Middle frontal gyrus (tissue), 1 donor: Measurements from ENCODE around the gene SLC8A2.
"Not testable (repeated sequence)": the region's sequence is repeated elsewhere in the genome, so short reads cannot be mapped to it uniquely, and the experiment has no call there.

Experiments
- DNase-seq: peaks from one replicate; pipeline ENCODE4 v3.0.0-alpha.2; 2015; ENCODE audit warnings: low spot score; ENCODE audit errors: extremely low spot score

Gene SLC8A2

DNA sequence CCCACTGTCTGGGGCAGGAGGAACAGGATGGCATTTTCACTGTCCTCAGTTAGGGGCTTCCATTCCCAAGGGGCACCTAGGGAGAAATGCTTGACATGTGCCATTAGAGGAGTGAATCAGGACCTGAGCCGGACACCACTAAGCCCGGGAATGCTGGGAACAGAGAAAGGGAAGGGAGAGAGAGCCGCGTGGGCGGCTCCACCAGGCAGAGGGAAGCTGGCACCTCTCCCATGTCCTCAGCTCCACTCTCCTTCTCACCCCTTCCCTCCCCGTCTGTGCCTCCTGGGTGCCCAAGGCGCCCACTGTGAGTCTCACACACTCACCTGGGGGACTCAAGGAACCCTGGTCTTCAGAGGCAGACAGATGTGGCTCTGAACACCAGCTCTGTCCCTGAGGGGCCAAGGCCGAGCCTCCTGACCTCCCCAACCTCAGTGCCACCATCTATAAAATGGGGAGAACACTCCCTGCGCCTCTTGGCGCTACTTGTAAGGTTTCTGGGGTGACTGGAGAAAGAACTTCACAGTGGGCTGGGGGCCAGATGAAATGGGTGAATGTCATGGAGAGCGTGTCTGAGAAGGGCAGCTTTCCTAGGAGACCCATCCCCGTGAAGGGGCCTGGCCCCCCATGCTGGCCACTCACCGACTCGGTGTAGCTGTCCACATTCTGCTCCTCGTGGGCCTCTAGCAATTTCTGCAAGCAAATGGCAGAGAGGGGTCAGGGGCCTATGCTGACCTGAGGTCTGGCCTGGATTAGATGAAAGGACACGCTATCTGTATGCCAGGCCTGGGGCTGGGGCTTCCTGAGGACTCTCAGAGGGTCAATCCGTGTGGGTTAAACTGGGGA, 17.6 kb upstream of the SLC8A2 start:
- DNase-seq, result no peak

DNA sequence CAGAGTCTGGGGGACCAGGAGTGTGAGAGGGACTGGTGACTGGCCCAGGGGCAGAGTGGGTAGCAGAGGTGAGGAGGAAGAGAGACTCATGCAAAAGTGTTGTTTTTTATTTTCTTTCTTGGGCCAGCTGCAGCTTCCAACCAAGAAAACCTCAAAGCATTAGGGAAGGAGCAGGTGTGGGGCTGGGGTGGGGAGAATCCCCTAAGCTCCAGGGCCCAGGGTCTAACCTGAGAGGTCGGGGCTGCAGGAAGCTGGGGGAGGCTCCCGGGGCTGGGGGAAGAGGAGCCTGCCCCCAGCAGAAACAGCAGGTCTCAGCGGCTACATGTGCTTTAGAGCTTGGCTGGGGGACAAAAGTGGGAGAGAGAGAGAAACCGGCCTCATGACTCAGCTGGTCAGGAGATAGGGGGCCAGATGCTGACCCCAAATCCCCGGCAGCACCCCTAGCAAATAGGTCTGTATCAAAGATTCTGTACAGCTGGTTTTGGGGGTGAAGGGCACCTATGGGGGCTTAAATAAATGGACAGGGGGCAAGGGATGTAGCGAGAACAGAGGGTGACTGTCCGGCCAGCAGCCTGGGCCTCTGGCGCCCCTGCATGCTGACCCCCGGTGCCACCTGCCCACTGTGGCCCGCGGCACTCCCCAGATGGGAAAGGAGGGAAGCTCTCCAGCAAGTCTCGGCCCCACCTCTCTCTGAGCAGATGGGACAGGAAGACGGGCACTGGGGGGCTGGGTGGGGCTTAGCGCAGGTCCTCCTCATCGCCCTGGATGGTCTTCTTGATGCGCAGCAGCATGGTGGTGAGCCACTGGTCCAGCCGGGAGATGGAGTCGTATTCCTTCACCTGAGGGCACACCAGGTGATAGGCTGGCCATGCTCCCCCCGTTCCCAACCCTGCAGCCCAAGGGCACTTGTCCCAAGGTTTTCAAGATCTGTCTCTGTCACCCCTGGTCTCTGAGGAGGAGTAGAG, 16.1 kb upstream of the SLC8A2 start:
- DNase-seq, result no peak

DNA sequence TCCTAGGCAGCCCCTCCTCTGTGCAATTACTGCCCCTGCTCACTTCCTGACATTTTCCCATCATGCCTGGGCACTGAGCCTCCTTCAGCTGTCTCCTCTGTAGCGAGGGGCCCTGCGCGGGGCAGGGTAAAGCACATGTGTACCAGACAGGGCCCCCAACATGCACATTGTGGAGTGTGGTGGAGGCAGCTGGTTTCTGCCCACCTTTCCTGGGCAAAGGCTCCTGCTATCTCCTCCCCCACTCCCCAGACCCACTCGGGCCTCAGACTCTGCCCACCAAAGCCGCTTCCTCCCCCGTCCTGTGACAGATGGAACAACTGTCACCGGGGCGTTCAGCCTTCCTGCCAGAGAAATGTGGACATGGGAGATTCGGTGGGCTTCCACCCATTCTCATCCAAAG, 15.2 kb upstream of the SLC8A2 start:
- no peak for DNase-seq

DNA sequence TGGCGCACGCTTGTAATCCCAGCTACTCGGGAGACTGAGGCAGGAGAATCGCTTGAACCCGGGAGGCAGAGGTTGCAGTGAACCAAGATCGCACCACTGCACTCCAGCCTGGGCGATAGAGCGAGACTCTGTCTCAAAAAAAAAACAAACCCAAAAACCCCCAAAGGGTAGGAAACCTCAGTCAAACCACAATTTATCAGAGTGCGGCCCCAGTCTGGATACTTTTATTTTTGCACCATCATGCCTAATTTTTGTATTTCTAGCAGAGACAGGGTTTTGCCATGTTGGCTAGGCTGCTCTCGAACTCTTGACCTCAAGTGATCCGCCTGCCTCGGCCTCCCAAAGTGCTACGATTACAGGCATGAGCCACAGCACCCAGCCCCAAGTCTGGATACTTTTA, 14.5 kb upstream of the SLC8A2 start:
- DNase-seq, result not testable (repeated sequence)

DNA sequence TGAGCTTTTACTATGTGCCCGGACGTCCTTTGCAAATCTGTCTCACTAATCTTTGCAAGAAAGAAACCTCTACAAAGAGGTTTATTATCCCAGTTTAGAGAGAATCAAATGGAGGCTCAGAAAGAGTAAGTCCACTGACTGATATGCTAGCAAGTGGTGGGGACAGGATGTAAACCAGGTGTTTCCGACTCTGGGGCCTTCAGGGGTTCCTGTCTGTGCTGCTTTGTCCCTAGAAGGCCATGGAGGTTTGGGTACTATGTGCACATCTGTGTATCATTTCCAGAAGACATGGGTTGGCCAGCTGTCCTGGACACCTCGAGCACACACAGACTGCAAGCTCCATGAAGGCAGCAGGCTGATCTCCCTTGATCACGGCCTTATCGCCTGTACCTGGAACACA, 13.5 kb upstream of the SLC8A2 start:
- DNase-seq, result no peak

DNA sequence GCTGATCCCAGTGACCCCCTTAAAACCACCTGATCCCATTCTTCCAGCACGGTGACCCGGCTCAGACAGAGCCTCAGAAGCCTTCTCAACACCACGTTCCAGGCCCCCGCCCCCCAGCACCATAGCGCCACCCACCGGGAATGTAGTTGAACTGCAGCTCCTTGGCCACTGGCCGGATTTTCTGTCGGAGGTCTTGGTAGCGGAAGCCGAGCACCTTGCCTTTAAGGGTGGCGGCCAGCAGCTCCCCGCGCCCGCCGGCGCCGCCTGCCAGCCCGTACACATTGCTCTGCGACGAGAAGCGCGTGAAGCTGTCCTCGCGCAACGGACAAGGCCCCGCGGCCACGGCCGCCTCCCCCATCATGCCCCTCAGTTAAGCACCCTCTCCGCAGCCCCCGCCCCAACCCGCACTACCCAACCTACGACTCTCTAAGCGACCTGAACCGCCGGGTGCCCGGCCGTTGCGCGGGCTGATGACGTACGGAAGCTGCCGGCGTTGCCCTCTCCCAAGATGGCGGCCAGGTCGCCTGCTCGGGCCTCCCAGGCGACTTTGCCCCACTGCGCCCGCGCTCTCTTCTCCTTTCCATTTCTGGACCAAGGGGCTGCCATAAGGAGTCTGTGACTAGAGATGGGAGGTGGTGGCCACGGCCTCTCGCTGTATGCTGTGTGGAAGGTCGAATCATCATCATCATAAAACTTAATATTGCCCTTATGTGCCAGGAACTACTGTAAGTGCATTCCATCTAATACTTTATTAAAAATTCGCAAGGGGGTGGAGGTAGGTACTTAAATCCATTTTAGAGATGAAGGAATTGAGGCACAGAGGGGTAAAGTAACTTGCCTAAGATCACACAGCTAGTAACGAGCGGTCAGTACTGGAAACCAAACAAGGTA, 12.4 kb upstream of the SLC8A2 start, which contains the start of gene KPTN:
TSS of gene KPTN (minus strand) at position 420 of the 891 bp plus-strand sequence. CDS start at position 361, 59 bp downstream.
- DNase-seq, result peak; percentile 78

DNA sequence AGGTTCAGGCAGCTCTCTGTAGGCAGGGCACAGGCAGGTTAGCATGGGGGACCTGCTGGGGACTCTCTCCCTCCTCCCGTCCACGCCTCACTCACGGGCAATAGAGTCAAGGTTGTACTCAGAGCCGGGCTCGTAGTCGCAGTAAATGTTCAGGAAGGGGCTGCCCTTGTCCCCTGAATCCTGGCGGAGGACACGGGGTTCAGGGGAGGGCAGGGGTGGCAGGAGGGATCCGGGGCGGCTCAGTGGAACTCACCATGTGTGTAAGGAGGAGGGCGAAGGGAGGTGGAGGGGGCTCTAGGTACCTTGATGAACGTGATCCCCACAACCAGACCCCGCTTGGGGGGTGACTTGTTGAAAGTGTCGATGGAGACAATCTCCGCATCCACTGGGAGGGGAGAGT, 11.5 kb upstream of the SLC8A2 start:
- DNase-seq, result no peak

DNA sequence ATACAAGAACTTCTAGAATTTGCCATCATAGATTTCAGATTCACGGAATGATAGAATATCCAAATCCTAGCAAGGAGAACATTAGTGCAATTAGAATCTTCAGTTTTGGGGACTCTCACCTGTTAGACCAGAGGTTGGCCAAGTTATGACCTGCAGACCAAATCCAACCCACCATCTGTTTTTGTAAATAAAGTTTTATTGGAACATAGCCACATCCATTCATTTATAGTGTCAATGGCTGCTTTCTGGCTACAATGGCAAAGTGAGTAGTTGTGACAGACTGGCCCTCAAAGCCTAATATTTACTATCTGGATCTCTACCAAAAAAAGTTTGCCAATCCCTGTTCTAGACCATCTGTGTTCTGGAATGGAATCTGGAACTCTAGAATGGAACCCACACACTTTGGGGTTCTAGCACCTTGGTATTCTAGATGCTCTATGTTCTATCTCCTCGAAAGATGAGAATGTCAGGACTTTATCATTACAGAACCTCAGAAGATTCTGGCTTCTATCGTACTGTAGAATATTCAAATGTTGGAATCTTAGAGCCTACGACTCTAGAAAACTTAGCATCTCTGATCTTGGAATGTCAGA, 9.9 kb upstream of the SLC8A2 start:
- DNase-seq, result no peak

DNA sequence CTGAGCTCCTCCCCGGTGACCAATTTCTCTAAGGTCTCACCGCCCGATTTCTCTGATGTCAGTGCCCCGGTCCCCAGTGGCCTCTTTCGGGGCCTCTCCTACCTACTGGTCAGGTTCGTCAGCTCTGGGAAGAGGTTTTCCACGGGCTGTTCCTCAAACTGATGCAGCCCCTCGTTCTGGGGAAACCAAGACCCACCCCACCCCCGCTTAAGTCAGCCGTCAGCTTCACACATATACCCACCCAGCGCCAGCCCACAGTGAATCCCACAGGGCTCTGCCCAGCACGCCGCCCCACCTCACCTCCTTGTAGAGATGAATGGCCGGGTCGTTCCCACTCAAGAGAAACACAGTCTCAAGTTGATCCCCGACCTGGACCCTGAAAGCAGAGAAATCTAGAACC, 9.0 kb upstream of the SLC8A2 start:
- no peak for DNase-seq

DNA sequence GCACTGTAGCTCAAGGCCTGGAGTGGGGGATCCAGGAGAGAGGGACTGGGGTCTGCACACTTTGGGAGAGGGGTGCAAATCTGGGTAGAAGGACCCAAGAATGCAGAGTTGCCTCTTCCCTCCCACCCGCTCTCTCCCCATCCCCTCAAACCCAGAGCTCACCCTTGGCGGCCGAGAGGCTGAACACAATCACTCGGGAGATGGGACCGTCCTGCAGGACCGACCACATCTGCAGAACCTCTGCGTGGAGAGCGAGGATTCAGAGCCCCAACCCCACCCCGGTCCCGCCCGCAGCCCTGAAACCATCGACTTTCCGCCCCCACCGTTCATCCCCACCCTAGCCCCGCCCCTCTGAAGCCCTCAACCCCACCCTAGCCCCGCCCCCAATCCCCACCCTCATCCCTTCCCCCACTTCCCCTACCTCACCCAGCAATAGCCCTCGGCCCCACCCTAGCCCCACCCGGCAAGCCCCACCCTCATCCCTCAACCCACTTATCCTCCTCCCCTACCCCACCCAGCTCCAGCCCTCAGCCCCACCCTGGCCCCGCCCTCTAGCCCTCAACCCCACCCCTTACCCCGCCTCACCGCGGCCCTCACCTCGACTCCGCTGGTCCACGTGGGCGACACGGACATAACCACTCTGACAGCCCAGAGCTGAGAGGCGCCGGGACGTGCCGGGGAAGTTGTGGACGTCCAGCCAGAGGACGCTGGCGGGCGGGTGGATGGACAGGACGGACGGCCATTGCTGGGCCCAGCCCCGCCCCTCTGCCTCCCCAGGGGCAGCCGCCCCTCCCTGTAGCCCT, 8.2 kb upstream of the SLC8A2 start:
- no peak for DNase-seq

DNA sequence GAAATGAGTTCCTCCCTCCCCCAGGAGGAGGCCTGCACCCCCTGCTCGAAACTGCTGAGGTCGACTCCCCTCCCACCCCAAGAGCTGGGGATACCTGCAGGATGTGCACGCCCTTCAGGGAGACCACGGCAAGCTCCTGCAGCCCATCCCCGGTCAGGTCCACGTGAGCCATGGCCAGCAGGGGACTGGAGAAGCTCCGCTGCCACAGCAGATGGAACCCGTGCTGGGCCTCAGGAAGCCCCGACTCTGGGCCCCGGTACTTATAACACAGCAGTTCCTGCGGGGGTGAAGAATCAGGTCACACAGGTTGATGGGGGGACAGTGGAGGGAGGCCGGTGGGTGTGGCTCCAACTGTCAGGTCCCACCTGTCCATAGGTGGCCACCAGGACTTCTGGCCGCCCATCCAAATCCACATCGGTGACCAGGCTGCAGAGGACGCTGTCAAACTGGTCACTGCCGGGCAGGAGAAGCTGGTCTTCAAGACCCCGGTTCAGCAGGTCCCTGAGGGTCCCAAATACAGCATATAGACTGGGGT, 4.8 kb upstream of the SLC8A2 start:
- no peak for DNase-seq

DNA sequence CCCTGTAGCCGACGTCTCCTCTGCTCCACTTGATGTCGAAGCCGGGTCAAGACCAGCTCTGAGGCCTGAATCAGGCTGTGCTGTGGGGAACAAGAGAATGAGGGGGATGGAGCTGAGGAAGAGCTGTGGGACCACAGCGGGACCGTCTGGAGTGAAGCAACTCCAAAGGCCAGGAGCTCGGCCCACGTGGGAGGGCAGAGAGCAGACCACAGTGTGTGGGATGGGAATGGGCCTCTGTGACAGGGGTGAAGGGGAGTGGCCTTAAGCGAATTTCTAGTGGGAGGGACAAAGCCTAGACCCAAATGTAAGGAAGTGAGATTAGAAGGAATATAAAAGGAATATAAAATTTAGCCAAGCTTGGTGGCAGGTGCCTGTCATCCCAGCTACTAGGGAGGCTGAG, 3.8 kb upstream of the SLC8A2 start:
- DNase-seq, result no peak

DNA sequence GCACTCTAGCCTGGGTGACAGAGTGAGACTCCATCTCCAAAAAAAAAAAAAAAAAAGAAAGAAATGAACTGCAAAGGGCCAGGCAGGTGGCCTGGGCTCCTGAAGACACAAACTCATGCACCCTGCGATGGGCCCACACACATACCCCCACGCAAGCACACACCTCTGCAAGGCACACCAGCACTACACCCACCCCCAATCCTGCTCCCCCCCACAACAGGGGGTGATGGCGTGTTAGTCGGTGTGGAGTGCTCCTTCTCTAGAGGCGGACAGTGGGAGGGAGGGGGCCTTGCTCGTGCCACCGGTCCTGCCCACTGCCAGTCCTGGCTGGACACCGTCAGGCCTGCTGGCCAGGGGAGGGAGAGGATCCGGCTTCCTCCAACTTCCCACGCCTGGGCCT, 1.6 kb upstream of the SLC8A2 start:
- DNase-seq, result no peak

DNA sequence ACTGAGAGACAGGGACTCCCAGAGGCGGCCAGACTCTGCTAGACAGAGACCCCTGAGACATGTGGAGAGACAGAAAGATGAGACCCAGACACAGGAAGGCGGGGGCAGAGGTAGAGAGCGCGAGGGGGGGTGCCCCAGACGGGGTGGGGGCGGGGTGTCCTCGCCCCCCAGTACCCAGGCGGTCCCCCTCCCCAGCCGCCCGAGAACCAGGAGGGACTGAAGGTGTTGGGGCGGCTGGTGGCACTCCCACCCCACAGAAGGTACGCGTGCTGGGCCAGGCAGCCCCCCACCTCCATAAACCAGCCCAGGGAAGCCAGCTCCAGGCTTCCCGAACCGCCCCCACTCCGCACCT, 336 bp downstream of the SLC8A2 start:
- DNase-seq, result no peak

DNA sequence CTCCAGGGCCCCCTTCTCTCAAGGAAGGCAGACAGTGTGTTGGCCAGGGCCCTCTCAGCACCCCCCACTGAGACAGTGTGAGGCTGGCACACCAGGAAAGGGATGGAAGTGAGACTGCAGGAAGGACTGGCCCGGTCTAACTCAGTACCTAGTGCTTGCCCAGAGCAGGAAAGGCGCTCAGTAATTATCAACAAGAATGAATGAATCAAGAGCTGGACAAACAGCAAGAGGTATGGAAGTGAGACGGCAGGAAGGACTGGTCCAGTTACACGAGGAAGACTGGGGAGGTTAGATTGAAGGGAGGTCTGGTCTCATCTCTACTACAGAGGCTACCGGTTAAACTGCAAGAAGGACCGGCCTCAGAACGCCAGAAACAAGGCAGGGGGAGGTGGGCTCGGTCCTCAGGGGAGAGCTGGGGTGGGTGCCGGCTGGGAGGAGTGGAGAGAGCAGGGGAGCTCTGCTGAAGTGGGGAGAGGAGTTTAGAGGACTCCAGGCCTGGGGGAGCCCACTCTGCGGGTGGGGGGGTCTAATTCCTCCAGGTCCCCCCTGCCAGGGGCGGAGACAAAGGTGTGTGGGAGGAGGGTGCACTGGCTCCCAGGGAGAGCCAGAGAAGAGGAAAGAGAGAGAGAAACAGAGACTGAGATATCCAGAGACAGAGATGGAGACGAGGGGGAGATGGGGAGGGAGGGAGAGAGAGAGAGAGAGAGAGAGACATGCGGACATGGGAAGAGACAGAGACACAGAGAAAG, 1.1 kb downstream of the SLC8A2 start:
- DNase-seq, result no peak

DNA sequence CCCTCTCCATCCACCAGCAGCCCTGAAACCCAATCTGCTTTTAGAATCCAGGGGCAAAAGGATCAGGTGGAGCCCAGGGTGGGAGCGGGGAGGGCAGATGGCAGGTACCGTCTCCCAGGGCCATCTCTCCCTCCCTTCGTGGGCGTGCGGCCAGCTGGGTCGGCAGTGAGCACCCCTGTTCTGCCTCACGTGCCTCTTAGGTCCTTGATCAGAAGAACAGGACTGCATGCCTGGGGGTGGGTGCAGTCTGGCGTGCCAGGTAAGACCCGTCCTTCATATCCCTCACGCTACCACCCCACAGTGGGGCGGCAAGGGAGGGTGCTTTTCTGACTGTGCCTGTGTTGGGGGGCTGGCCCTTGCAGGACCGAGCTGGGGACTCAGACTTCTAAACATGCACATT, 2.0 kb downstream of the SLC8A2 start:
- no peak for DNase-seq

DNA sequence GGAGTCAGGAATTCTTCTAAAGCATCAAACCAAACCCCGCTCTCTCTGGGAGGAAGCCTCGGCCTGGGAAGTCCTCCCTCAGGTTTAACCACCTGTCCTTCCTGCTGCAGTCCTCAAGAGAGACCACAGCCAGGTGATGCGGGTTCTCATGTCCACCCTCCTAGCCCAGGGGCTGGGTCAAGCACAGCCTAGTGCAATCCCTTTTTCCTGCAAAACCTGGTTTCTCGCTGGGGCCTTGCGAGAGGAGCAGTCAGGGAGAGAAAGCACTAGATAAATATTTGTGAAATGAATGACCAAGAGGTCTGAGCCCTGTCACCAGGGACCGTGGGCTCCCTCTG, 2.4 kb downstream of the SLC8A2 start:
- no peak for DNase-seq

DNA sequence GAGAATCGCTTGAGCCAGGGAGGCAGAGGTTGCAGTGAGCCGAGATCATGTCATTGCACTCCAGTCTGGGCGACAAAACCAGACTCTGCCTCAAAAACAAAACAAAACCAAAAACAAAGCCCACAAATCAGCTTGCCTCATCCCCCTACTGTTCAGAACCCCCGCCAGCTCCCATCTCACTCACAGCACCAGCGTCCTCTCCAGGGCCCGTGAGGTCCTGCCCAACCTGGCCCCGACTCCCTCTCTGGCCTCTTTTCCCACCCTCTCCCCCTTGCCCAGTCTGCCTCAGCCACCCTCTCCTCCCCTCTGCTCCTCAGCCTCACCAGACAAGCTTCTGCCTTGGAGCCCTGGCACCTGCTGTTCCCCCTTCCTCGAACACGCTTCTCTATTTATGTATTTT, 3.8 kb downstream of the SLC8A2 start:
- DNase-seq, result no peak

DNA sequence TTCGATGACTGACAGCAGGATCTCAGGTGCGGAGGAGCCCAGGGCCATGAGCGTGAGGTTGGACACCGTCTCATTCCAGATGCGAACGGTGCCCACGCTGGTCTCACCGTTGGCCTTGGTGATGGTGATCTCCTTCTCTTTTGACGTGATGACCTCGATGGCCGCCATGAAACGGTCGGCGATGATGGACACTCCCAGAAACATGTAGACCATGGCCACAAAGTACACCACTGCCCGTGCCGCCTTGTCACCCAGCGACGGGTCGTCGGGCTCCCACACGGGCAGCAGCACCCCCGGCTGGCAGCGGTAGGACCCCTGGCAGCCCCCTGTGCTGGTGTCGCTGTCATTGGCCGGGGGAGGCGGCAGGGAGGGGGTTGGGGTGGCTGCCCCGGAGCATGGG, 5.7 kb downstream of the SLC8A2 start:
- no peak for DNase-seq
